Skeletal muscle tissue (tissue), 4 donors: ENCODE results near the gene PIGZ. TPM values are rescaled to one million over a fixed set of nuclear protein-coding genes. Genes with fewer than 3 reads are reported as not detected.

Experiments
- H3K27ac ChIP-seq: one replicate; pipeline ENCODE4 v1.7.0; 2013; ENCODE audit warnings: mild to moderate bottlenecking, low read depth, low read length, inconsistent platforms
- H3K27me3 ChIP-seq, 3 donors: one replicate each; pipeline ENCODE4 v1.7.0; 2013; ENCODE audit warnings: low read length in 3 of 3; ENCODE audit not compliant: control insufficient read depth in 3 of 3, insufficient read depth in 3 of 3
- H3K36me3 ChIP-seq, 3 donors: one replicate each; pipeline ENCODE4 v1.7.0; 2013; ENCODE audit warnings: low read length in 3 of 3; ENCODE audit not compliant: control insufficient read depth in 3 of 3, insufficient read depth in 3 of 3
- H3K4me1 ChIP-seq, 3 donors: one replicate each; pipeline ENCODE4 v1.7.0; 2013; ENCODE audit warnings: low read length in 3 of 3, mild to moderate bottlenecking in 3 of 3; ENCODE audit not compliant: control insufficient read depth in 3 of 3, insufficient read depth in 3 of 3
- H3K4me3 ChIP-seq, 3 donors: one replicate each; pipeline ENCODE4 v1.7.0; 2013; ENCODE audit warnings: low read length in 3 of 3
- H3K9ac ChIP-seq, 3 donors: one replicate each; pipeline ENCODE4 v1.7.0; 2013; ENCODE audit warnings: low read length in 3 of 3, mild to moderate bottlenecking in 3 of 3, moderate library complexity in 2 of 3, low read depth in 1 of 3
- H3K9me3 ChIP-seq, 3 donors: one replicate each; pipeline ENCODE4 v1.7.0; 2013; ENCODE audit warnings: low read length in 3 of 3; ENCODE audit not compliant: control insufficient read depth in 3 of 3
- total RNA-seq: library from RNA; depleted of rRNA; stranded (reverse); fragments of >200 nt; gene quantifications from one replicate; pipeline ENCODE4 v1.2.3, GENCODE V29; 2014
- donor health status: Osteomylitis.

PIGZ gene, protein sequence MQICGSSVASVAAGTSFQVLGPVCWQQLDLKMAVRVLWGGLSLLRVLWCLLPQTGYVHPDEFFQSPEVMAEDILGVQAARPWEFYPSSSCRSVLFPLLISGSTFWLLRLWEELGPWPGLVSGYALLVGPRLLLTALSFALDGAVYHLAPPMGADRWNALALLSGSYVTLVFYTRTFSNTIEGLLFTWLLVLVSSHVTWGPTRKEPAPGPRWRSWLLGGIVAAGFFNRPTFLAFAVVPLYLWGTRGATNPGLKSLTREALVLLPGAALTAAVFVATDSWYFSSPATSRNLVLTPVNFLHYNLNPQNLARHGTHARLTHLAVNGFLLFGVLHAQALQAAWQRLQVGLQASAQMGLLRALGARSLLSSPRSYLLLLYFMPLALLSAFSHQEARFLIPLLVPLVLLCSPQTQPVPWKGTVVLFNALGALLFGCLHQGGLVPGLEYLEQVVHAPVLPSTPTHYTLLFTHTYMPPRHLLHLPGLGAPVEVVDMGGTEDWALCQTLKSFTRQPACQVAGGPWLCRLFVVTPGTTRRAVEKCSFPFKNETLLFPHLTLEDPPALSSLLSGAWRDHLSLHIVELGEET
- 1.0 TPM for total RNA-seq

DNA sequence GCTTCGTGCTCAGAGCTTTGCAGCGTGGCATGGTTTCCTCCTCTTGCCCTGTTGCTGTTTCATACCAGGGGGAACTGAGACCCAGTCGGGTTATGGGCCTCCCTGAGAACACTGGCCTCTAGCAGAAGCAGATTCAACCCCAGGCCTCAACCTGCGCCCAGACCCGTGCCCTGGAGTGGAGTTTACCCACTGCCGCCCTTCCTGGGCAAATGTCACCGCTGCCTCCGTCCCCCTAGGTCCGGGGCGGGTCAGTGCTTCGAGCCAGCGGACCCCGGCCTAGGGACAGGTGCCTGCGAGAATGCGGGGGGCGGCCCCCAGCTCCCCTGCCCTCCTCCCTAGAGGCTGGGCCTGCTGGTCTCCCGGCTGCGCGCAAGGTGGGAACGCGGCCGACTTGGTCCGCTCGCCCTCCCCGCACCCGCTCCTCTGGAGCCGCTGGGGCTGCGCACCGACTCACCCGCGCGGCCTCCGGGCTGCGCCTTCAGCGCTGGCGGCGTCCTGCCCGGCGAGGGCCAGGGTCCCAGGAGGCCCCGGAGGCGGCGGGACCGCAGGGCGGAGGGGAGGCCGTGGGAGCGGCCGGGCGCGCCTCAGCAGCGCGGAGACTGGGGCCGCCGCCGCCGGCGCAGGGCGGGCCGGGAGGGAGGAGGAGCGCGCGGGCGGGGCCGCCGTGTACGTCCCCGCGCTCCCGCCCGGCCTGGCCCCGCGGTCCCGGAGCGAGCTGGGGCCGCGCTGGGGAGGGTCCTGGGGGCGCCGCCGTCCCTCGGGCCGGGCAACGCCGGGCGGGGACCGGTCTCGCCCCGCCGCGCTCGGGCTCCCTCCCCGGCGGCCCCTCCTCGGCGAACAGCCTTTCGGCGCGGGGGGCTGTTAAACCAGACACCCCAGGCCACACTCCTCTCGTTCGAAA is at the start of gene PIGZ:
Gene PIGZ, minus strand, starts transcription at position 601 of the 901 bp plus-strand sequence. CDS start 16,802 bp downstream, outside the sequence.
- Histone ChIP-seq H3K36me3 (peaks cover 0 to 16% (median 2%) of the 10 kb centered on the region in 3 donors), H3K27ac (no peak within 1 kb of the TSS), H3K27me3 (no peaks in the 10 kb centered on the region), H3K9me3 (no peaks in the 10 kb centered on the region), H3K4me3 (peak within 1 kb of the TSS; percentile 74 to 82 (median 80)), H3K4me1 (peaks cover 7 to 11% (median 9%) of the 10 kb centered on the region in 3 donors), H3K9ac (peak within 1 kb of the TSS; percentile 77 to 86 (median 77))

DNA sequence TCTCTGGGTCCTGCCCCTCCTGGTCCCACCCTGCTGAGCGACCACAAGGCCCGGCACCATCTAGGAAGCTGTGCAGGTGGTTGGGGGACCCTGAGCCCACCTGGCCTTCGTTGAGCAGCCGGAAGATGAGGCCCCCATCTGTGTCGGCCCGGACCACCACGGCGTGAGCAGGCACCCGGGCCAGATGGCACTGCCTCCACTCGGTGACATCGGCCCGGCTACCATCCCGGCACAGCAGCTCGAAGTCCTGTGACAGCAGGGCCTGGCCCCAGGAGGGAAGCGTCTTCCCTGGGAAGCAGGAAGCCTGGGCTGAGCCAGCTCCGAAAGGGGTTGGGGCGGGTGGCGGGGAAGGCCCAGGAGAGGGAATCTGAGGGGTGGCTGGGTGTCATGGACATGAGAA is 48.4 kb upstream of the PIGZ start:
- Histone ChIP-seq H3K4me1 (no peaks in the 10 kb centered on the region), H3K36me3 (no peaks in the 10 kb centered on the region), H3K4me3 (no peak overlapping the region), H3K9ac (no peak overlapping the region), H3K27me3 (peaks cover 2 to 10% (median 4%) of the 10 kb centered on the region in 3 donors), H3K9me3 (no peaks in the 10 kb centered on the region), H3K27ac (no peak overlapping the region)

DNA sequence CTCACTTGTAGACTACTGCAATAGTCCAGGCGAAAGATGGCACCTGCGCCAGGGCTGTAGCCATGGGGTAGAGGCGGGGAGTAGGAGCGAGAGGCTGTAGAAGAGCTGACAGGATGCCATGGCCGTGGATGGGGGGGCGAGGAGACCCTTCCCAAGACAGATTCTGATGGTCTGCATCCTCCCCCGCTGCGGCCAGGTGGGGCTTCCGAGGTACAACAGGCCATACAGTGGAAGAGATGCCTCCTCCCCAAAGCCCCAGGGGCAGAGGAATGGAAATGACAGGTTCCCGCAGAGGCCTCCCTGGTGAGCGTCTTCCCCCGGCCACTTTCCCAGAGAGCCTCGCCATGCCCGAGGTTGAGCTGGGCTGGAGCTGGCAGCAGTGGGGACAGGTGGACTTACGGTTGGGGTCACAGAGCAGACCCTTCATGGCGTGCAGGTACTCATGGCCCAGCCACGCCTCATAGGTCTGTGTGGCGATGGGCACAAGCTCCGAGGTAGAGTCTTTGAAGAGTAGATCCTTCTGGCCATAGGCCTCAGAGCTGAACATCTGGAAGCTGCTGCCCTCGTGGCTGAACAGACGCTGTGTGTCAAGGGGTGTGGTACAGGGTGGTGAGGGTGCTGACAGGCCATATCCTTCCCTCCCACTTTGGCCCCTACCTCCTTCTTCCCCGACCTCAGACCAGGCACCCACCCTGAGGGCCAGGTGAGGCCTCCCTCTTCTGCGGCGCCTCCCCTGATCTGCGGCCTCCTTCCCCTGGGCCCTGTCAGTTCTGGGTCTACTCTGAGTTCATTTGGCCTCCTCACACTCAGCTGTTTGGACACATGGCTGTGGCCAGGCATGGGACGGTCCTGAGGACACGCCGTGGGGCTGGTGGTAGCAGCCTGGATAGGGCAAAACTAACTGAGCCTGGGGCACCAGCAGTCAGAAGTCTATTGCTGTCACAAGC is 47.4 kb upstream of the PIGZ start:
- H3K27ac ChIP-seq, result no peak overlapping the region
- H3K4me1 ChIP-seq, result no peaks in the 10 kb centered on the region
- no peaks in the 10 kb centered on the region for H3K36me3 ChIP-seq
- H3K9ac ChIP-seq, result no peak overlapping the region
- peaks cover 0 to 7% (median 2%) of the 10 kb centered on the region in 3 donors for H3K27me3 ChIP-seq
- H3K4me3 ChIP-seq, result no peak overlapping the region
- H3K9me3 ChIP-seq, result no peaks in the 10 kb centered on the region

DNA sequence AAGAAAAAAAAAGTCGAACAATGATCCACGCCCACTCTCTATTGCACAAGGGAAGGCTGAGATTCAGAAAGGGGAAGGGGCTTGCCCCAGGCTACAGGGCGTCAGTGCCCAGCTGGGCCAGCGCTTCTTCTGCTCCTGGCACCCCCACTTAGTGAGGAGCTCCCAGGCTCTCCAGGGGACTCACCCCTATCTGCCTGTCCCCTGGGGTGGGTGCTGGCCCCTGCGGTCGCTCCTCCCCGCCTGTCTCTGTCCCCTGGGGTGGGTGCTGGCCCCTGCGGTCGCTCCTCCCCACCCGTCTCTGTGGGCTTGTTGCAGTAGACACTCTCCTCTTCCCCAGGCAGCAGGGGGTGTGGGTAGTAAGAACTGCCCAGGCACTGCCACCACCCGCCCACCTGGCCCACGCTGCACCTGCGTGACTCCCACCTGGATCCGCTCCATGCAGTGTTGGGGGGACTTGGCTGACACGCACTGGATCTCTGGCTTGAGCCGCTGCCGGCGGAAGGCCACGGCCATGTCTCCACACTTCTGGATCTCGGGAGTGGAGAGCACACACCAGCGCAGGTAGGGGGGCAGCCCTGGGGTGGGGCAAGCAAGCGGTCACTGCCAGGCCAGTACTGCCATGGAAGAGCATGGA is 46.4 kb upstream of the PIGZ start:
- H3K36me3 ChIP-seq, result no peaks in the 10 kb centered on the region
- H3K27me3 ChIP-seq, result peaks cover 0 to 5% (median 2%) of the 10 kb centered on the region in 3 donors
- H3K9me3 ChIP-seq, result no peaks in the 10 kb centered on the region
- no peak overlapping the region for H3K4me3 ChIP-seq
- no peak overlapping the region for H3K27ac ChIP-seq
- no peak overlapping the region for H3K9ac ChIP-seq
- H3K4me1 ChIP-seq, result no peaks in the 10 kb centered on the region

DNA sequence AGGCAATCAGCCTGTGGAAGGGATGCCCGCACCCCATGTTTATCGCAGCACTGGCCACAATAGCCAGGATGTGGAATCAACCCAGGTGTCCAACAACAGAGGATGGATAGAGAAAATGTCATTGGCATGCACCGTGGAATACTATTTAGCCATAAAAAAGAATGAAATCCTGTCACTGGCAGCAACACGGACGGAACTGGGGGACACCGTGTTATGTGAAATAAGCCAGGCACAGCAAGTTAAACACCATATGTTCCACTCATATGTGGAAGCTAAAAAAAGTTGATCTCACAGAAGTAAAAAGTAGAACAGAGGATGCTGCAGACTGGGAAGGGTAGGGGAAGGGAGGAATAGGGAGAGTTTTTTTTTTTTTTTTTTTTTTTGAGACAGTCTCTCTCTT is 45.4 kb upstream of the PIGZ start:
- no peak overlapping the region for H3K9ac ChIP-seq
- H3K4me1 ChIP-seq, result no peaks in the 10 kb centered on the region
- no peak overlapping the region for H3K27ac ChIP-seq
- H3K36me3 ChIP-seq, result no peaks in the 10 kb centered on the region
- H3K9me3 ChIP-seq, result no peaks in the 10 kb centered on the region
- H3K4me3 ChIP-seq, result no peak overlapping the region
- peaks cover 0 to 2% (median 2%) of the 10 kb centered on the region in 3 donors for H3K27me3 ChIP-seq

DNA sequence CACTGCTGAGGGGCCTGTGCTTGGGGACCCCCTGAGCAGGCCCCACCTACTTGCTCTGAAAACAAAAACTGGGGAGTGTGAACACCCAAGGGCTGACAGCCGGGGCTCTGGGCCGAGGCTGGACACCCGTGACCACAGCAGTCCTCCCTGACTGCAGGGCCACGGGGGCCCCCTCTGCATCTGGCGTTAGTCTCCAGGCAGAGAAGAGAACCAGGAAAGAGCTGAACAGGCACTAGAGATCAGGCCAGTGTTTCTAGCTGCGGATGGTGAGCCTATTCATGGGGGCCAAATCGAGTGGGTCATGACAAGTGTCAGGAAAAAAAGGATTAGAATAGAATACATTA is 43.9 kb upstream of the PIGZ start:
- Histone ChIP-seq H3K4me3 (no peak overlapping the region), H3K4me1 (no peaks in the 10 kb centered on the region), H3K9me3 (no peaks in the 10 kb centered on the region), H3K27me3 (peaks cover 0 to 2% (median 2%) of the 10 kb centered on the region in 3 donors), H3K27ac (no peak overlapping the region), H3K9ac (no peak overlapping the region), H3K36me3 (no peaks in the 10 kb centered on the region)

DNA sequence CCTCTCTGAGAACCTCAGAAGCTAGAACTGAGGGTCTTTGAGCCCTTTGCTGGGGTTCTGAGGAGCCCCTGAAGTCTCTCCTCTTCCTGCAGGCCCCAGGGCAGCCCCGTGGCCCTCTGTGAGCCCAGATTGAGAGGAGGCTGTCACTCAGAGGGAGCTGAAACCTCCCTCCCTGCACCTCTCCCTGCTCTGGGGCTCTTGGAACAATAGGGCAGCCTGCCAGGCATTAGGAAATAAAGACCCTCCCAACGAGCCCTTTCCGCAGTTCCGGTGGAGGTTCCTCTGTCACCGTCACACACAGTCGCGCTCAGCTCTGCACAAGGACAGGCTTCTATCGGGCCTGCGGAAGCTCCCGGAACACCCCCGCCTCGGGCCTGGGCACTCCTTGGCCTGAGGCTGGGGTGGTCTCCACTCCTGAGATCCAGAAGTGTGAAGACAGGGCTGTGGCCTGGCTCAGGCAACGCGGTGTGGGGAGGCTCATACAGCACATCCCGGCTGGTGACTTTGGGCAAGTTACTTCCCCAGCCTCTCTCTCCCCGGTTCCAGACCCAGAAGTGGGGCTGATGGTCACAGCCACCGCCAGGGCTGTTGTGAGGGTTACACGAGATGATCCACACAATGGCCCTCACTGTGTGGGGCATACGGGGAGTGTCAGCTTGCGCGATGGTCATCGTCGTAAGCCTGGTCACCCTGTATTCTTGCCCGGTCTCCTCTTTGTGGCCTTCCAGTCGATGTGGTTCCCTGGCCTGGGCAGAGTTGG is 43.3 kb upstream of the PIGZ start:
- H3K27me3 ChIP-seq, result peaks cover 0 to 2% (median 2%) of the 10 kb centered on the region in 3 donors
- no peaks in the 10 kb centered on the region for H3K9me3 ChIP-seq
- H3K4me3 ChIP-seq, result no peak overlapping the region
- H3K27ac ChIP-seq, result no peak overlapping the region
- no peak overlapping the region for H3K9ac ChIP-seq
- H3K4me1 ChIP-seq, result no peaks in the 10 kb centered on the region
- H3K36me3 ChIP-seq, result no peaks in the 10 kb centered on the region

DNA sequence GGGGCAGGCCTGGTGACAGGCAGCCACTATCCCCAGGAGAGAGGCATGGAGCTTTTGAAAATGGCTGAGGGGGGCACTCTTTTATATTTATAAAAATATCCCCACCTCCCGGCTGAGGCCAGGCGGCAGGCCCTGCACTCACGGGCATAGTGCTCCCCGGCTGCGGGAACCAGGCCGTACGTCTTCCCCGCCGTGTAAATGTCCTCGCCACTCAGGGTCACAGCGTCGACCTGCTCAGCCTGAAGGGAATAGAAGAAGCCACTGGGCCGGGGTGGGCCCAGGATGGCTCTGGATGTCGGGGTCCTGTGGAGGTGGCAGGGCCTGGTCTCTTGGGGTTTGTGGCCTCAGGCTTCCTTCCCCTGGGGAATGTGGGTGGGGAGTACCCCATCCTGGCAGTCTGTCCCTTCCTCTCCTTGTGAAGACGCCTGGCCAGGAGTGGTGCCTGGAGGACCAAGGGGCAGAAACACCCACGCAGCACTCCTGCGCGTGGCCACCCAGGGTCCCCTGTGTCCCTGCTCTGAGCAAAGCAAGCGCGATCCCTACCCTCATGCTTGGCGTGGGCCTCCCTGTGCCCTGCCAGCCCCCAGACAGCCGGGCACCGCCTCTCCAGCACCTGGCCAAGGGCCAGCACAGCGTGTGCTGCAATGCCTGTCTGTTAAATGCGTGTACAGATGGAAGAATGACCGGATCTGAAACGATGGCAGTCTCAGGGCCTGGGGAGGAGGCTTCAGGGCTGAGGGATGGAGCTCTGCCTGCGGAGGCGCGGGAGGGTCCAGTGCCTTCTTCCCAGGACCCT is 42.1 kb upstream of the PIGZ start:
- Histone ChIP-seq H3K27ac (no peak overlapping the region), H3K9ac (no peak overlapping the region), H3K4me3 (no peak overlapping the region), H3K27me3 (peaks cover 0 to 2% (median 2%) of the 10 kb centered on the region in 3 donors), H3K36me3 (no peaks in the 10 kb centered on the region), H3K9me3 (no peaks in the 10 kb centered on the region), H3K4me1 (no peaks in the 10 kb centered on the region)
